ENCODE measurements around the gene TACR1. TPM values are rescaled to one million over a fixed set of nuclear protein-coding genes. Genes with fewer than 3 reads are reported as not detected.
A peak's percentile ranks its signal among the peaks of the same experiment; 100 is the strongest.
"Not testable (repeated sequence)": the region's sequence is repeated elsewhere in the genome, so short reads cannot be mapped to it uniquely, and the experiment has no call there.

Gene TACR1
- total and polyA plus RNA-seq, 9 donors, result 0.07 to 0.54 (median 0.24) TPM

DNA sequence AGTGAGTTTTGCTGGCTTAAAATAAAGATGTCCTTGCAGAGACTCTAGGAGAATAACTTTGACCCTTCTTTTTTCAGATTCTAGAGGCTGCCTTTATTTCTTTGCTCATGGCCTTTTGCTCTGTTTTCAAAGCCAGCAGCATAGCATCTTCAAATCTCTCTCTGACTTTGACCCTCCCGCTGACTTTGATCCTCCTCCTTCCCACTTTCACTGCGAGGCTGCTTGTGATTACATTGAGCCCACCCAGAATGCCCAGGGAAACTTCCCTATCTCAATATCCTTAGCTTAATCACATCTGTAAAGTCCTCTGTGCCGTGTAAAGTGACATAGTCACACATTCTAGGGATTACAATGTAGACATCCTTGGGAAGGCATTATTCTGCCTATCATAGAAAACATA lies 23.9 kb downstream of the TACR1 start:
- no peak overlapping the region for H3K27ac ChIP-seq (ENCODE audit: low read length)
- H3K36me3 ChIP-seq (ENCODE audit: control insufficient read depth, insufficient read depth, low read length), result no peaks in the 10 kb centered on the region
- no peak for DNase-seq
- no peak overlapping the region for H3K4me3 ChIP-seq (ENCODE audit: low read length)
- H3K27me3 ChIP-seq (ENCODE audit: control insufficient read depth, insufficient read depth, low read length), result no peaks in the 10 kb centered on the region
- H3K9me3 ChIP-seq (replicated peaks; ENCODE audit: control insufficient read depth, low read depth, low read length), result no peaks in the 10 kb centered on the region
- 20% methylated on average over 1 of the region's 3 CpGs for WGBS (ENCODE audit: insufficient coverage)
- H3K4me1 ChIP-seq (ENCODE audit: control insufficient read depth, insufficient read depth, low read length), result no peaks in the 10 kb centered on the region

DNA sequence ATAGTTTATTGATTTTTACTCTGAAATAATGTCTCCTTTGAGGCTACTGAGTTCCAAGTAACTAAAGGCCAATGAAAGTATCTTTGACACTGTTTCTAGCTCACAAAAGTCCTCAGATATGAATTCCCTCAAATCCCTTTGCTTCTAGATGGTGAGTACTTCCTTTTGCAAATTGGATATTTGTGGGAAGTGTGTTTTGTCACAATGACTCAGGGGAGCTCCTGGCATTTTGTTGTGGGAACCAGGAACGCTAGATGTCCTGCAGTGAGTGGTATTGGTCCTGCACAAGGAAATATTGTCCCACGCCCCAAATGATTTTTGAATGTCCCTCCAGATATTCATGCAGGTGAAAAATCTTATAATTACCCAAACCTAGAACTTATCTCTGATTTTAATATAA lies 24.3 kb downstream of the TACR1 start:
- Histone ChIP-seq H3K4me1 (ENCODE audit: control insufficient read depth, insufficient read depth, low read length) (no peaks in the 10 kb centered on the region), H3K9me3 (replicated peaks; ENCODE audit: control insufficient read depth, low read depth, low read length) (no peaks in the 10 kb centered on the region), H3K4me3 (ENCODE audit: low read length) (no peak overlapping the region), H3K27ac (ENCODE audit: low read length) (no peak overlapping the region), H3K36me3 (ENCODE audit: control insufficient read depth, insufficient read depth, low read length) (no peaks in the 10 kb centered on the region), H3K27me3 (ENCODE audit: control insufficient read depth, insufficient read depth, low read length) (no peaks in the 10 kb centered on the region)
- DNase-seq, result no peak
- 100% methylated on average over 1 of the region's 2 CpGs for WGBS (ENCODE audit: insufficient coverage)

DNA sequence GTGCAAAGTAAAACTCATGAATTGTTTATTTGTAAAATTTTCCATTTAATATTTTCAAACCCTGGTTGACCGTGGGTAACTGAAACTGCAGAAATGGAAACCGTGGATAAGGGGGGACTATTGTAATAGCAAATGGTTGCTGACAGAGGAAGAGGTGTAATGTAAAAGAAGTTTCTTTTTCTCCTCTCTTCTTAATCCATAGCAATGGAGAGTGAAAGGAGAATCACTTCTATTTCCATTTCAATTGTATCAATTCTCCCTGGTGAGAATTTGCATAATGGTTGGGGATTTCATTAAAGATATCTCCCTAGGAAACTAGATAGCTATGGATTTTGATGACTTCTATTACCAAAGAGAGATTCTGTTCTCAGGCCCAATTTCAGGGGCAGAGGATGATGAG lies 24.8 kb downstream of the TACR1 start:
- no peak overlapping the region for H3K4me3 ChIP-seq (ENCODE audit: low read length)
- H3K27me3 ChIP-seq (ENCODE audit: control insufficient read depth, insufficient read depth, low read length), result no peaks in the 10 kb centered on the region
- no peak for DNase-seq
- H3K4me1 ChIP-seq (ENCODE audit: control insufficient read depth, insufficient read depth, low read length), result no peaks in the 10 kb centered on the region
- H3K9me3 ChIP-seq (replicated peaks; ENCODE audit: control insufficient read depth, low read depth, low read length), result no peaks in the 10 kb centered on the region
- no CpG with 5 or more reads among the region's 2 CpGs for WGBS (ENCODE audit: insufficient coverage)
- no peaks in the 10 kb centered on the region for H3K36me3 ChIP-seq (ENCODE audit: control insufficient read depth, insufficient read depth, low read length)
- H3K27ac ChIP-seq (ENCODE audit: low read length), result no peak overlapping the region

DNA sequence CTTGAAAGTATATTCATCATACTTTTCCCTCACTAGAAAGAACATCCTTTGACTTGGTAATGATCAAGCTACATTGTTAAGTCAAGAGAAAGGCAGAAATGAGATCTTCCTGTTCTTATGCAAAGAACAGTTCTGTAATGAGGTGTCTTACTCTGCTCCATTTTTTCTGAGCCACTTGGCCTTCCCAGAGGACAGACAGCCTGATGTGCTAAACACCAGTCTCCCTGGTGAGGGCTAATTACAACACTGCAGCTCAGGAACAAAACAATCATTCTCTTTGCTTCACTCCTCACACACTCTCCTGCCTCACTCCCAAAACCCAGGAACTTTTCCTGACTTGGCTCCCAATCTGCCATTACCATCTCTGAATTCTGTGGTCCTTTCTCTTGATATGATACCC lies 25.6 kb downstream of the TACR1 start:
- Histone ChIP-seq H3K4me1 (ENCODE audit: control insufficient read depth, insufficient read depth, low read length) (no peaks in the 10 kb centered on the region), H3K9me3 (replicated peaks; ENCODE audit: control insufficient read depth, low read depth, low read length) (no peaks in the 10 kb centered on the region), H3K27ac (ENCODE audit: low read length) (no peak overlapping the region), H3K27me3 (ENCODE audit: control insufficient read depth, insufficient read depth, low read length) (no peaks in the 10 kb centered on the region), H3K4me3 (ENCODE audit: low read length) (no peak overlapping the region), H3K36me3 (ENCODE audit: control insufficient read depth, insufficient read depth, low read length) (no peaks in the 10 kb centered on the region)
- DNase-seq, result no peak

DNA sequence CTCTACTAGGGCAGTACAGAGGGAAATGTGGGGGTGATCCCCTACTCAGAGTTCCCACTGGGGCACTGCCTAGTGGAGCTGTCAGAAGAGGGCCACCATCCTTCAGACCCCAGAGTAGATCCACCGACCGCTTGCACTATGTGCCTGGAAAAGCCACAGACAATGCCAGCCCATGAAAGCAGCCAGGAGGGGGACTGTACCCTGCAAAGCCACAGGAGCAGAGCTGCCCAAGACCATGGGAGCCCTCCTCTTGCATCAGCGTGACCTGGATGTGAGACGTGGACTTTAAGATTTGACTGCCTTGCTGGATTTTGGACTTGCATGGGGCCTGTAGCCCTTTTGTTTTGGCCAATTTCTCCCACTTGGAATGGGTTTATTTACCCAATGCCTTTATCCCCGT lies 27.9 kb downstream of the TACR1 start:
- not testable (repeated sequence) for H3K4me1 ChIP-seq (ENCODE audit: control insufficient read depth, insufficient read depth, low read length); H3K9me3 ChIP-seq (replicated peaks; ENCODE audit: control insufficient read depth, low read depth, low read length); H3K36me3 ChIP-seq (ENCODE audit: control insufficient read depth, insufficient read depth, low read length); DNase-seq; H3K4me3 ChIP-seq (ENCODE audit: low read length); H3K27me3 ChIP-seq (ENCODE audit: control insufficient read depth, insufficient read depth, low read length); H3K27ac ChIP-seq (ENCODE audit: low read length)
- 95% methylated on average over 4 of the region's 5 CpGs for WGBS (ENCODE audit: insufficient coverage)

DNA sequence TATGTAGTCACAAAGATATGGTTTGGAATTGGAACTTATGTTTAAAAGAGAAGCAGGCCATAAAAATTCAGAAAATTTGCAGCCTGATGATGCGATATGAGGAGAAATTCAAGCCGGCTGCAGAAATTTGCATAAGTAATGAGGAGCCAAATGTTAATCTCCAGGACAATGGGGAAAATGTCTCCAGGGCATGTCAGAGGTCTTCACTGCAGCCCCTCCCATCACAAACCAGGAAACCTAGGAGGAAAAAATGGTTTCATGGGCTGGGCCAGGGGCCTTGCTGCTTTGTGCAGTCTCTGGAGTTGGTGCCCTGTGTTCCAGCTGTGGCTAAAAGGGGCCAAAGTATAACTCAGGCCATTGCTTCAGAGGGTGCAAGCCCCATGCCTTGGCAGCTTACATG lies 28.4 kb downstream of the TACR1 start:
- H3K4me3 ChIP-seq (ENCODE audit: low read length), result no peak overlapping the region
- no peaks in the 10 kb centered on the region for H3K4me1 ChIP-seq (ENCODE audit: control insufficient read depth, insufficient read depth, low read length)
- H3K27me3 ChIP-seq (ENCODE audit: control insufficient read depth, insufficient read depth, low read length), result no peaks in the 10 kb centered on the region
- DNase-seq, result no peak
- WGBS (ENCODE audit: insufficient coverage), result 93% methylated on average over 2 of the region's 2 CpGs
- H3K9me3 ChIP-seq (replicated peaks; ENCODE audit: control insufficient read depth, low read depth, low read length), result no peaks in the 10 kb centered on the region
- no peak overlapping the region for H3K27ac ChIP-seq (ENCODE audit: low read length)
- H3K36me3 ChIP-seq (ENCODE audit: control insufficient read depth, insufficient read depth, low read length), result no peaks in the 10 kb centered on the region

DNA sequence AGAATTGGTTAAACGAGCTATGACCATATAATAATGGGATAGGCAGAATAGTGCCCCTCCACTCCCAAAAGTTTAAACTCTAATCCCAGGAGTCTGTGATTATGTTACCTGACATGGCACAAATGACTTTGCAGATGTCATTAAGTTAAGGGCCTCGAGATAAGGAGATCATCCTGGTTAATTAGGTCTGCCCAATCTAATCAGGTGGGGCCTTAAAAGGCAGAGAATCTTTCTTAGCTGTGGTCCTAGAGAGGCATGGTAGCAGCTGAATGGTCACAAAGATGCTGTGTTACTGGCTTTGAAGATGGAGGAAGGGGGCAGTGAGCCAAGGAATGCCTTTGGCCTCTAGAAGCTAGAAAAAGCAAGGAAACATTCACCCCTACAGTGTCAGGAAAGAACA lies 31.1 kb downstream of the TACR1 start:
- H3K27me3 ChIP-seq (ENCODE audit: control insufficient read depth, insufficient read depth, low read length), result no peaks in the 10 kb centered on the region
- no peaks in the 10 kb centered on the region for H3K4me1 ChIP-seq (ENCODE audit: control insufficient read depth, insufficient read depth, low read length)
- no peak overlapping the region for H3K27ac ChIP-seq (ENCODE audit: low read length)
- H3K4me3 ChIP-seq (ENCODE audit: low read length), result no peak overlapping the region
- 23% methylated on average over 1 of the region's 2 CpGs for WGBS (ENCODE audit: insufficient coverage)
- no peaks in the 10 kb centered on the region for H3K9me3 ChIP-seq (replicated peaks; ENCODE audit: control insufficient read depth, low read depth, low read length)
- DNase-seq, result no peak
- no peaks in the 10 kb centered on the region for H3K36me3 ChIP-seq (ENCODE audit: control insufficient read depth, insufficient read depth, low read length)

DNA sequence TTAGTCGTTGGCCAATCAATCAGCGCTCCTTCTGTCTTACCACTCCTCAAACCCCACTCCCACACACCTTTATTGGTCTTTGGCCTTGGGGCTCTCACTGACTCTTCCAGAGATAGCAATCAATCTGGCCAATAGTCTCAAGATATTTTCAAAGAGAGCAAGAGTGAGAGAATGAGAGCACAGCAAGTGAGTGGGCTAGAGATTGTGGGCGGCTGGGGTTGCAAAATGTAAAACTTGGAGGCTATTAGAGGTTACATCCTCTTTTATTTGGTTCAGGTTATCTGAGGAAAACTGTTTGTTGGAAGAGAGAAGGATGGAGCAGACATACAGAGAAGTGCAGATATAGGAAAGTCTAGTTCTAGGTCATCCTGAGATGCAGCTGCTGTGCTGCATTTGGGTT lies 32.8 kb downstream of the TACR1 start:
- WGBS (ENCODE audit: insufficient coverage), result 100% methylated on average over 1 of the region's 3 CpGs
- Histone ChIP-seq H3K4me1 (ENCODE audit: control insufficient read depth, insufficient read depth, low read length) (no peaks in the 10 kb centered on the region), H3K27ac (ENCODE audit: low read length) (no peak overlapping the region), H3K4me3 (ENCODE audit: low read length) (no peak overlapping the region), H3K36me3 (ENCODE audit: control insufficient read depth, insufficient read depth, low read length) (no peaks in the 10 kb centered on the region), H3K9me3 (replicated peaks; ENCODE audit: control insufficient read depth, low read depth, low read length) (no peaks in the 10 kb centered on the region), H3K27me3 (ENCODE audit: control insufficient read depth, insufficient read depth, low read length) (no peaks in the 10 kb centered on the region)
- DNase-seq, result no peak

DNA sequence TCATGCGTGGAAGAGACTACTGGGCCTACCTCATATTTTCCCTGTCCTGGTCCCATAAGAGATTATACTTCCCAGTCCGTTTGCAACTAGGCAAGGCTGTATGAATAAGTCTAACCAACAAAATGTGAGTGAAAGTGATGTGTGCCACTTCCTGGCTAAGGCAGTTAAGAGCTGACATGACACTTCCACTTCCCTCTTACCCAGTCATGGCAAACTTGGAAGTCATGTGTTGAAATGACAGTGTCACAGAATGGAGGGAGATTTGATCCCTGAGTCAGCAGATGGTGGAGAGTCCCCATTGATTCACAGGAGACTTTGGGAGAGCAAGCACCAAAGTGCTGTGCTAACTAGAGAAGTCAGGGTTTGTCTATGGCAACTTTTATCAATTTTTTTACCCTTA lies 36.4 kb downstream of the TACR1 start:
- Histone ChIP-seq H3K27me3 (ENCODE audit: control insufficient read depth, insufficient read depth, low read length) (no peaks in the 10 kb centered on the region), H3K4me1 (ENCODE audit: control insufficient read depth, insufficient read depth, low read length) (no peaks in the 10 kb centered on the region), H3K9me3 (replicated peaks; ENCODE audit: control insufficient read depth, low read depth, low read length) (no peaks in the 10 kb centered on the region), H3K36me3 (ENCODE audit: control insufficient read depth, insufficient read depth, low read length) (no peaks in the 10 kb centered on the region), H3K27ac (ENCODE audit: low read length) (no peak overlapping the region), H3K4me3 (ENCODE audit: low read length) (no peak overlapping the region)
- peak; percentile 25 for DNase-seq
- no CpG with 5 or more reads among the region's 2 CpGs for WGBS (ENCODE audit: insufficient coverage)

DNA sequence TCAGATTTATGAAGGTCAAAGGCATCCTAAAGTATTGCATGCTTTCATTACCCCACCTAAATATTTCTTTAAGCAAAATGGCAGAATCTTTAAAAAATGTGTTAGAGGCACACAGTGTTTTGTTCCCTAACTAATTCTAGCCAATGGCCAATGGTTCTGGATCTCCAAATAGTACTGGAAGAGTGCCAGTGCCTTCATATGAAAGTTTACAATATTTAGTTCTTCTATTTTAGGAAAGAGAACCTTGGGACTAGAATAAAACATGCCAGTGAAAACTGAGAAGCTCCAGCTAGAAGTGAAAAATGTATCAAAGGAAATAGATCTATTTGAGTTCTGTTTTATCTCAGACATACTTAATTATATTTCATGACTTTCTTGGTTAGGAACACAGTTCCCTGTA lies 37.1 kb downstream of the TACR1 start:
- no peaks in the 10 kb centered on the region for H3K4me1 ChIP-seq (ENCODE audit: control insufficient read depth, insufficient read depth, low read length)
- no peak overlapping the region for H3K27ac ChIP-seq (ENCODE audit: low read length)
- no peaks in the 10 kb centered on the region for H3K9me3 ChIP-seq (replicated peaks; ENCODE audit: control insufficient read depth, low read depth, low read length)
- H3K27me3 ChIP-seq (ENCODE audit: control insufficient read depth, insufficient read depth, low read length), result no peaks in the 10 kb centered on the region
- DNase-seq, result peak; percentile 38
- no peaks in the 10 kb centered on the region for H3K36me3 ChIP-seq (ENCODE audit: control insufficient read depth, insufficient read depth, low read length)
- no peak overlapping the region for H3K4me3 ChIP-seq (ENCODE audit: low read length)

DNA sequence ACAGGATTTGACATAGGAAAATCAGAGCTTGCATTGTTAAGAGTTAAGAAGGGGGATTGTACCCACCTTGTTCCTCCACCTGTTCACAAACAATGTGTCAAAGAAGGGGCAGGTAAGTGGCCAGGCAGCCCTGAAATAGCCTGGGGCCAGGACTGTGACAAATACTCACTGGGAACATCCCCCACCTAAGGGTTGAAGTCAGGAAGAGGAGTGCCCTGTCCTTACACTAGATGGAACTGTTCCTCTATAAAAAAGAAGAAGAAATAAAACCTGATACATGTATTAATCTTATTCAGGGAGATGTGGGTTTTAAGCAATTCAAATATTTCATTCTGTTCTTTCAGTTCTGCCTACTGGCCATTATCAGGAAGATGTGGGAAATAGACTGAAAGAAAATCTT lies 41.9 kb downstream of the TACR1 start:
- no peaks in the 10 kb centered on the region for H3K36me3 ChIP-seq (ENCODE audit: control insufficient read depth, insufficient read depth, low read length)
- DNase-seq, result no peak
- H3K9me3 ChIP-seq (replicated peaks; ENCODE audit: control insufficient read depth, low read depth, low read length), result no peaks in the 10 kb centered on the region
- no peaks in the 10 kb centered on the region for H3K27me3 ChIP-seq (ENCODE audit: control insufficient read depth, insufficient read depth, low read length)
- no peak overlapping the region for H3K4me3 ChIP-seq (ENCODE audit: low read length)
- H3K4me1 ChIP-seq (ENCODE audit: control insufficient read depth, insufficient read depth, low read length), result no peaks in the 10 kb centered on the region
- no peak overlapping the region for H3K27ac ChIP-seq (ENCODE audit: low read length)

Data from muscle of leg (tissue), 11 donors.